WTC11 (cell line): ENCODE measurements around the gene HLA-DOB. TPM values are rescaled to one million over a fixed set of nuclear protein-coding genes. Genes with fewer than 3 reads are reported as not detected.

ENCODE experiments used
- ATAC-seq: fragments of 200-7000 bp; cut with Tn5 transposase; 2 replicates; pipeline ENCODE4 v1.10.0; 2021; ENCODE audit warnings: mild to moderate bottlenecking, moderate library complexity
- CTCF ChIA-PET: fragments of 300-600 bp; sonication (Branson Sonifier 250); formaldehyde crosslinking; loops from one replicate; lab custom pipeline; 2021; ENCODE audit warnings: antibody characterized with exemption; lab: Charles Lee
- POLR2A ChIA-PET: fragments of 350-600 bp; sonication (Branson Sonifier 250); formaldehyde crosslinking; loops from one replicate; lab custom pipeline; 2021; ENCODE audit warnings: antibody characterized with exemption; lab: Charles Lee
- DNase-seq: peaks from one replicate; pipeline ENCODE4 v3.0.0; 2021; ENCODE audit warnings: low spot score
- H3K27ac Mint-ChIP-seq: 2 replicates; pipeline ENCODE4 v1.8.0; 2021; ENCODE audit warnings: mixed read lengths
- H3K27me3 Mint-ChIP-seq: 2 replicates; pipeline ENCODE4 v1.8.0; 2021; ENCODE audit warnings: low read depth, mild to moderate bottlenecking, moderate library complexity, mixed read lengths
- H3K36me3 Mint-ChIP-seq: 2 replicates; pipeline ENCODE4 v1.8.0; 2021; ENCODE audit warnings: mixed read lengths
- H3K4me1 Mint-ChIP-seq: 2 replicates; pipeline ENCODE4 v1.8.0; 2022; ENCODE audit warnings: mixed read lengths
- H3K4me3 Mint-ChIP-seq: 2 replicates; pipeline ENCODE4 v1.8.0; 2021; ENCODE audit warnings: mild to moderate bottlenecking, moderate library complexity, mixed read lengths
- H3K9me3 Mint-ChIP-seq: 2 replicates; pipeline ENCODE4 v1.8.0; 2021; ENCODE audit warnings: mixed read lengths
- AFF4 ChIP-seq: sonication (generic); formaldehyde crosslinking; IDR thresholded peaks from 2 replicates; pipeline ENCODE4 v1.8.1; 2023; ENCODE audit warnings: mild to moderate bottlenecking, missing genetic modification reagents, borderline replicate concordance
- ERG ChIP-seq: fragments of 250-450 bp; sonication (Bioruptor Pico); IDR thresholded peaks from 2 replicates; pipeline ENCODE4 v1.8.0; 2021; ENCODE audit warnings: mild to moderate bottlenecking
- KAT7 ChIP-seq: sonication (generic); formaldehyde crosslinking; IDR thresholded peaks from 2 replicates; pipeline ENCODE4 v1.8.1; 2023; ENCODE audit warnings: missing genetic modification reagents, mild to moderate bottlenecking, borderline replicate concordance
- MLX ChIP-seq: sonication (generic); formaldehyde crosslinking; IDR thresholded peaks from 2 replicates; pipeline ENCODE4 v1.8.1; 2023; ENCODE audit warnings: mild to moderate bottlenecking, missing genetic modification reagents, moderate library complexity
- MXD4 ChIP-seq: fragments of 250-450 bp; sonication (Bioruptor Pico); IDR thresholded peaks from 2 replicates; pipeline ENCODE4 v1.8.0; 2021; ENCODE audit warnings: mild to moderate bottlenecking, moderate library complexity, borderline replicate concordance
- NR3C1 ChIP-seq: sonication (generic); formaldehyde crosslinking; conservative IDR thresholded peaks from 2 replicates; pipeline ENCODE4 v1.8.1; 2023; ENCODE audit warnings: low read depth, mild to moderate bottlenecking, missing genetic modification reagents
- SMAD3 ChIP-seq: sonication (generic); formaldehyde crosslinking; IDR thresholded peaks from 2 replicates; pipeline ENCODE4 v1.8.0; 2022; ENCODE audit warnings: missing genetic modification reagents, mild to moderate bottlenecking, borderline replicate concordance
- SMAD4 ChIP-seq: sonication (generic); formaldehyde crosslinking; IDR thresholded peaks from 2 replicates; pipeline ENCODE4 v1.8.0; 2022; ENCODE audit warnings: mild to moderate bottlenecking, missing genetic modification reagents
- ZNF423 ChIP-seq: fragments of 250-450 bp; sonication (Bioruptor Pico); IDR thresholded peaks from 2 replicates; pipeline ENCODE4 v2.1.2; 2022; ENCODE audit warnings: mild to moderate bottlenecking, moderate library complexity
- ZNF425 ChIP-seq: fragments of 250-450 bp; sonication (Bioruptor Pico); conservative IDR thresholded peaks from 2 replicates; pipeline ENCODE4 v1.9.0; 2021; ENCODE audit warnings: mild to moderate bottlenecking
- ZNF512 ChIP-seq: sonication (generic); formaldehyde crosslinking; IDR thresholded peaks from 2 replicates; pipeline ENCODE4 v1.8.1; 2022; ENCODE audit warnings: missing genetic modification reagents, borderline replicate concordance
- ZNF532 ChIP-seq: fragments of 250-450 bp; sonication (Bioruptor Pico); IDR thresholded peaks from 2 replicates; pipeline ENCODE4 v1.9.0; 2021; ENCODE audit warnings: mild to moderate bottlenecking, borderline replicate concordance
- total RNA-seq: library from RNA; stranded (reverse); gene quantifications from 3 replicates; pipeline ENCODE4 v1.2.3, GENCODE V29; 2021

HLA-DOB gene
- total RNA-seq, 1 experiment from 2014 or later: 0.15 TPM

- Mint-ChIP-seq H3K9me3 (no peaks in the 10 kb centered on the region), H3K4me3 (no peak overlapping the region), H3K27me3 (peaks cover 9% of the 10 kb centered on the region), H3K4me1 (no peaks in the 10 kb centered on the region), H3K27ac (no peak overlapping the region), H3K36me3 (no peaks in the 10 kb centered on the region)
- CTCF ChIA-PET: no interaction called here
- ATAC-seq: no peak
- TF ChIP-seq ZNF532 (CRISPR knock-in tag) (no peak), SMAD4 (CRISPR knock-in tag) (no peak), MLX (no peak), SMAD3 (CRISPR knock-in tag) (no peak), ERG (CRISPR knock-in tag) (no peak), NR3C1 (no peak), MXD4 (CRISPR knock-in tag) (no peak), ZNF512 (CRISPR knock-in tag) (no peak), AFF4 (CRISPR knock-in tag) (no peak), KAT7 (no peak), ZNF423 (CRISPR knock-in tag) (no peak), ZNF425 (no peak)
- POLR2A ChIA-PET: no interaction called here
- no peak for DNase-seq
Measured at GRCh38 chr6:32818867-32819266, 2.1 kb upstream of the HLA-DOB start.
